Gastrocnemius medialis (tissue), 4 donors: ENCODE measurements around the gene GPRC5B. TPM values are rescaled to one million over a fixed set of nuclear protein-coding genes. Genes with fewer than 3 reads are reported as not detected.
A peak's percentile ranks its signal among the peaks of the same experiment; 100 is the strongest.

Source experiments
- ATAC-seq, 2 donors: fragments of 150-250 bp; one replicate each; pipeline ENCODE4 v1.9.1; 2016
- DNase-seq, 2 donors: peaks; one replicate each; pipeline ENCODE4 v3.0.0-alpha.2; 2019
- H3K27ac ChIP-seq, 4 donors: fragments of 200-600 bp; sonication (generic); 1 replicate in 1 of 4; 2 replicates in 3 of 4; pipeline ENCODE4 v1.5.1; 2016 to 2018; ENCODE audit warnings: mild to moderate bottlenecking in 2 of 4, moderate library complexity in 1 of 4
- H3K27me3 ChIP-seq, 3 donors: fragments of 200-600 bp; sonication (generic) in 2 of 3; 1 replicate in 1 of 3; 2 replicates in 2 of 3; pipeline versions ENCODE4 v1.5.1 to v1.6.0; 2016 to 2019; ENCODE audit warnings: mild to moderate bottlenecking in 1 of 3, moderate library complexity in 1 of 3
- H3K36me3 ChIP-seq, 2 donors: fragments of 200-600 bp; sonication (generic) in 1 of 2; one replicate each; pipeline ENCODE4 v1.5.1; 2017 to 2018
- H3K4me1 ChIP-seq, 2 donors: fragments of 200-600 bp; sonication (generic) in 1 of 2; one replicate each; pipeline ENCODE4 v1.5.1; 2016 to 2017; ENCODE audit warnings: mild to moderate bottlenecking in 2 of 2
- H3K4me3 ChIP-seq, 4 donors: fragments of 200-600 bp; sonication (generic) in 3 of 4; 1 replicate in 1 of 4; 2 replicates in 3 of 4; pipeline ENCODE4 v1.5.1; 2016 to 2019; ENCODE audit warnings: mild to moderate bottlenecking in 2 of 4
- H3K9me3 ChIP-seq, 3 donors: fragments of 200-600 bp; sonication (generic) in 2 of 3; 1 replicate in 1 of 3; 2 replicates in 2 of 3; pipeline ENCODE4 v1.5.1; 2016 to 2019
- POLR2A ChIP-seq, 2 donors: fragments of 450-650 bp; IDR thresholded peaks; one replicate each; pipeline ENCODE4 v1.6.1; 2017; ENCODE audit warnings: antibody characterized with exemption in 2 of 2, mild to moderate bottlenecking in 2 of 2, moderate library complexity in 2 of 2
- in situ Hi-C, 4 donors: fragments of 200-750 bp; cut with MboI; loops; one replicate each; pipeline versions ENCODE4 v1.15.0 to v1.8.0; 2017; ENCODE audit warnings: low sequenced_read_pairs in 4 of 4
- intact Hi-C: fragments of 100-400 bp; cut with DNase I; formaldehyde crosslinking; loops from one replicate; pipeline ENCODE4 v1.15.1; 2023; ENCODE audit warnings: low total_unique reads
- total RNA-seq, 4 donors: library from RNA; depleted of rRNA; stranded (reverse); fragments of >200 nt; gene quantifications; one replicate each; pipeline versions ENCODE4 v1.1.0 to v1.2.3, GENCODE V29; 2016
- TF ChIP-seq, protein P1 (sequence below), 5 experiments: fragments of 450-650 bp in 3 of 5; fragments of 200-600 bp in 2 of 5; sonication (generic) in 2 of 5; IDR thresholded peaks in 4 of 5; conservative IDR thresholded peaks in 1 of 5; 1 replicate in 4 of 5; 2 replicates in 1 of 5; pipeline ENCODE4 v1.5.1; 2016 to 2019; ENCODE audit warnings: antibody characterized with exemption in 5 of 5, mild to moderate bottlenecking in 3 of 5, moderate library complexity in 3 of 5

GPRC5B gene
- total RNA-seq, 4 donors from 2014 or later, result 41.9 to 89.2 (median 71.3) TPM

DNA sequence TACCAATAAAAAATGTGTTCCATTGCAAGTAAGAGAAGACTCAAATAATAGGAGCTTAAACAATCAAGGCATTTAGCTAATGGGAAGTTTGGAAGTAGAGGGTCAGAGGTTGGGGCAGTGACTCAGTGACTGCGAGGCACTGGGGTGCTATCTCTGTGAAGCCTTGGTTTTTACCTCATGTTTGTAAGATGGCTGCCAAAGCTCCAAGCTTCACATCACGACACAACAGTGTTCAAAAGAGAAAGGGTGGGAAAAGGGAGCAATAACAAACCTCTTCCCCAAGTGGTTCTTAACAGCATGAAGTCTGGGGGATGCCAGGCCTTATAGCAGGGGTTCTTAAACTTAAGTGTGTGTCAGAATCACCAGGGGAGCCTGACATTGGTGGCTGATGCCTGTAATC lies 26.6 kb upstream of the GPRC5B start:
- in situ Hi-C loops, result loop anchor here (5.0 to 25.0 kb wide), 2 partner anchors 471 to 476 kb away; no protein-coding TSS in a partner anchor
- H3K4me1 ChIP-seq, result no peaks in the 10 kb centered on the region
- no peak overlapping the region for H3K27ac ChIP-seq
- H3K9me3 ChIP-seq, result no peaks in the 10 kb centered on the region
- no peak for TF ChIP-seq POLR2A (IDR thresholded peaks at IDR 0.05)
- TF ChIP-seq, protein P1, sequence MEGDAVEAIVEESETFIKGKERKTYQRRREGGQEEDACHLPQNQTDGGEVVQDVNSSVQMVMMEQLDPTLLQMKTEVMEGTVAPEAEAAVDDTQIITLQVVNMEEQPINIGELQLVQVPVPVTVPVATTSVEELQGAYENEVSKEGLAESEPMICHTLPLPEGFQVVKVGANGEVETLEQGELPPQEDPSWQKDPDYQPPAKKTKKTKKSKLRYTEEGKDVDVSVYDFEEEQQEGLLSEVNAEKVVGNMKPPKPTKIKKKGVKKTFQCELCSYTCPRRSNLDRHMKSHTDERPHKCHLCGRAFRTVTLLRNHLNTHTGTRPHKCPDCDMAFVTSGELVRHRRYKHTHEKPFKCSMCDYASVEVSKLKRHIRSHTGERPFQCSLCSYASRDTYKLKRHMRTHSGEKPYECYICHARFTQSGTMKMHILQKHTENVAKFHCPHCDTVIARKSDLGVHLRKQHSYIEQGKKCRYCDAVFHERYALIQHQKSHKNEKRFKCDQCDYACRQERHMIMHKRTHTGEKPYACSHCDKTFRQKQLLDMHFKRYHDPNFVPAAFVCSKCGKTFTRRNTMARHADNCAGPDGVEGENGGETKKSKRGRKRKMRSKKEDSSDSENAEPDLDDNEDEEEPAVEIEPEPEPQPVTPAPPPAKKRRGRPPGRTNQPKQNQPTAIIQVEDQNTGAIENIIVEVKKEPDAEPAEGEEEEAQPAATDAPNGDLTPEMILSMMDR (IDR thresholded peaks at IDR 0.05 in 4 of 5, conservative IDR thresholded peaks at IDR 0.05 in 1 of 5), result no peak
- peaks cover 0 to 2% (median 0%) of the 10 kb centered on the region in 3 donors for H3K27me3 ChIP-seq
- DNase-seq, result no peak
- no peak overlapping the region for H3K4me3 ChIP-seq
- ATAC-seq, result no peak
- H3K36me3 ChIP-seq, result no peaks in the 10 kb centered on the region
- intact Hi-C loops, result no loop called here

DNA sequence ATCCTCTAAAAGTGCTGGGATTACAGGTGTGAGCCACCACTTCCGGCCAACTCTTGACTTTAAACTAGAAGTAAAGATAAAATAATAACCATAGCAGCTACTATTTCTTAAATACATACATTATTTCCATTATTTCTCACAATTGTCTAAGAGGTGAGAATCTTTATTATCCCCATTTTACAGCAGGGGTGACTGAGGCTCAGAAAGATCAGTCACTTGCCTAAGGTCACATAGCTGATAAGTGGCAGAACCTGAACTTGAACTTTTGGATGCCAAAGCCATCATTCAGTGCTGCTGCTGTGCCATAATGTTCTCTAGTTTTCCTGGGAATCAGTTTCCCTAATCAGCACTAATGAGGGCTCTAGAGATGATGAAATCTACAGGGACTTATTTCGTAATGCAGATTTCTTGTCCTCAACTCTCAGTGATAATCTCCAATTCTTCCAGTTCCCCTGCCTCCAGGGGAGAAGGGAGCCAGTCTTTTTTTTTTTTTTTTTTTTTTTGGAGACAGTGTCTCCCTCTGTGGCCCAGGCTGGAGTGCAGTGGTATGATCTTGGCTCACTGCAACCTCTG lies 25.2 kb upstream of the GPRC5B start:
- intact Hi-C loops (no loop called here), in situ Hi-C loops (loop anchor here (5.0 to 25.0 kb wide), 3 partner anchors 392 to 477 kb away; no protein-coding TSS in a partner anchor)
- no peak overlapping the region for H3K4me3 ChIP-seq
- no peak overlapping the region for H3K27ac ChIP-seq
- no peak for ATAC-seq
- no peaks in the 10 kb centered on the region for H3K36me3 ChIP-seq
- H3K4me1 ChIP-seq, result no peaks in the 10 kb centered on the region
- no peaks in the 10 kb centered on the region for H3K9me3 ChIP-seq
- TF ChIP-seq, protein P1 (IDR thresholded peaks at IDR 0.05 in 4 of 5, conservative IDR thresholded peaks at IDR 0.05 in 1 of 5), result no peak
- no peak for TF ChIP-seq POLR2A (IDR thresholded peaks at IDR 0.05)
- peaks cover 0 to 2% (median 0%) of the 10 kb centered on the region in 3 donors for H3K27me3 ChIP-seq
- DNase-seq, result no peak

DNA sequence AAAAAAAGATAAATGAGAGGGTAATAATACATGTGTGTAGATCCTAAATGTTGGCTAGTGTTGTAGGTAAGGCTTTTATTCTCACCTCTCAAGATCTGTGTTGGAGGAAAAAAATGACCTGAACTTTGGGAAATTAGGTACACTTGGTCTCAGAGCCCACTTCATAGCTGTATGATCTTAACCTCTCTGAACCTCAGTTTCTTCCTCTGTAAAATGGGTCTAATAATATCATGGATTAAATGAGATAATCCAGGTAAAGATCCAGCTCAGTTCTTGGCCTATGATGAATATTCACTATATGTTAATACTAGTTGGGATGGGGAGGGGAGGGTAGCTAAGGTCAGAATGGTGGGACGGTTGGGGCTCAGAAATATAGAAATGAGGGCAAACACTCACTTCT lies 24.3 kb upstream of the GPRC5B start:
- ATAC-seq, result no peak
- no peaks in the 10 kb centered on the region for H3K4me1 ChIP-seq
- H3K4me3 ChIP-seq, result no peak overlapping the region
- H3K27ac ChIP-seq, result no peak overlapping the region
- no peaks in the 10 kb centered on the region for H3K9me3 ChIP-seq
- no peak for DNase-seq
- TF ChIP-seq, protein P1 (IDR thresholded peaks at IDR 0.05 in 4 of 5, conservative IDR thresholded peaks at IDR 0.05 in 1 of 5), result no peak
- TF ChIP-seq POLR2A (IDR thresholded peaks at IDR 0.05), result no peak
- in situ Hi-C loops (loop anchor here in 3 of 4 donors (5.0 to 25.0 kb wide), 2 partner anchors 393 to 478 kb away; no protein-coding TSS in a partner anchor), intact Hi-C loops (no loop called here)
- H3K36me3 ChIP-seq, result no peaks in the 10 kb centered on the region
- H3K27me3 ChIP-seq, result peaks cover 0 to 2% (median 0%) of the 10 kb centered on the region in 3 donors

DNA sequence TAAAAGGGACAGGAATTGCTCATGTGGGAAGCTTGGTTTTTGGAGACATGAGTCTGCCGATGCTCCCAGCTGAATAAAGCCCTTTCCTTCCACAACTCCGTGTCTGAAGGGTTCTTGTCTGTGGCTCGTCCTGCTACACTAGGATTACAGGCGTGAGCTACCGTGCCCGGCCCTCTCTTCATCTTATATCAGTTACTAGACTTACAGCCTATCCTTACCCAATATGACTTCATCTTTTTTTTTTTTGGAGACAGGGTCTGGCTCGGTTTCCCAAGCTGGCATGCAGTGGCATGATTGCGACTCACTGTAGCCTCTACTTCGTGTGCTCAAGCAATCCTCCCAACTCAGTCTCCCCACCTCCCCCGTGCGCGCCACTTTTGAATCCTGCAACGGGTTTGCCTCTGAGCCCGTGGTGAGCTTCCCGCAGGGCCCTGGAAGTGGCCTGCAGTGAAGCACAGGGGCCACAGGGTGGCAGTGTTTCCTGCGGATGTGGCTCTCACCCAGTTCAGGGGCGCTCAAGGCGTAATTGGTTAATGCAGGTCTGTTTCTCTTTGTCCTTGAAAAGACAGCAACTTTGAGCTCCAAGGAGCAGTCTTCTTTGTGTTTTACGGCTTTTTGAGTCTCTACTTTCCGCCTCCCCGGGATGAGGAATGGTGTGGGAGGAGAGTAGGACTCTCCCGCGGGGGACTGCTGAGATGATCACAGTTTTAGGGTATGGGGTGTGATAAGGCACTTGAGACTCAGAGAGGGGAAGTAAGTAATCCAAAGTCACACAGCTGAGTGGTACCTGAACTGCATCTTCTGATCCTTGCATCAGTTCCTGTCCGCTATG lies 22.7 kb upstream of the GPRC5B start:
- Histone ChIP-seq H3K27me3 (peaks cover 0 to 2% (median 0%) of the 10 kb centered on the region in 3 donors), H3K4me3 (no peak overlapping the region), H3K4me1 (no peaks in the 10 kb centered on the region), H3K27ac (no peak overlapping the region), H3K36me3 (no peaks in the 10 kb centered on the region), H3K9me3 (no peaks in the 10 kb centered on the region)
- TF ChIP-seq, protein P1 (IDR thresholded peaks at IDR 0.05 in 4 of 5, conservative IDR thresholded peaks at IDR 0.05 in 1 of 5), result peak; percentile 51 to 88 (median 77)
- TF ChIP-seq POLR2A (IDR thresholded peaks at IDR 0.05), result no peak
- DNase-seq, result peak in 1 of 2 donors; percentile 23
- ATAC-seq, result peak; percentile 52 to 77
- in situ Hi-C loops, result loop anchor here in 3 of 4 donors (5.0 to 25.0 kb wide), 2 partner anchors 395 to 480 kb away; no protein-coding TSS in a partner anchor
- intact Hi-C loops, result loop anchor here (1.0 to 2.0 kb wide), 2 partner anchors 393 to 476 kb away; no protein-coding TSS in a partner anchor
